Measurements from ENCODE around the gene SPOCD1. TPM values are rescaled to one million over a fixed set of nuclear protein-coding genes. Genes with fewer than 3 reads are reported as not detected.
A peak's percentile ranks its signal among the peaks of the same experiment; 100 is the strongest.

The SPOCD1 gene
- total and polyA plus RNA-seq, 4 experiments from 2014 or later = 0.61 to 0.94 TPM; not detected in 2

DNA sequence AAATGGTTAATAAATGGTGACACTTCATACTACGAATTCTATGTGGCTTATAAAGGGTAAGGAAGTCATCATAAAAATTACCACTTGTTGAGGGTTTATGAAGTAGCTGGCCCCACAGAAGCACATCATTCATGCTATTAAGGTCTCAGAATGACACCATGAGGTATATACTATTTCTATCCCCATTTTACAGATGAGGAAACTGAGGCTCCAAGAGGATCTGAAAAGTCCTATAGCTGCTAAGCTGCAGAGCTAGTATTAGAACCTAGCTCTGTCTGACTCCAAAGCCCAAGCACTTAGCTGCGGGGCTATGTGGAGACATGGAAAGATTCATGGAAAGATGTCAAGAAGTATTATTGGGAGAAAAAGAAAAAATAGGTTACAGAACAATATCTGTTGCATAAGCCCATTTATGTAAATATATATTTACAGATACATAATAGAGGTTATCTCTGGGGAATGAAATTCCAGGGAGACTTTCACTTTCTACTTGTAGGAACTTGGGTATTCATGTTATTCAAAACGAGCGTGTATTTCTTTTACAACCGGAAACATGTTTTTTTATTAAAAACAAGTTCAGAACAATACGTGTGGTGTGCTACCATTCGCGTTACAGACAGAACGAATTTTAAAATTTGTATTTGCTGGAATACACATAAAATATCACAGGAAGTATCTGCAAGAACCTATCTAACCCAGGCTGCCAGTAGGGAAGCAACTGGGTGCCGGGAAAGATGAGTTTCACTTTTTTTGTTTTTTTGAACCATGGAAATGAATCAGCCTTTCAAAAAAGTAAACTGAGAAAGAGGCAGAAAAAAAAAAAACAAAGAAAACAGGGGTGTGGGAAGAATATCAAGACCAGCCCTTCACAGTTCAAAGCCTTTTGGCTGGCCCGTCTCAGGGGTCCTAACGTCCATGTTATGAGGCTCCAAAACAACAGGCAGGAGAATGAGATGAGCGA, 13.4 kb downstream of the SPOCD1 start:
- H3K4me3 Mint-ChIP-seq = peak overlapping the region in 5 of 8 donors; percentile 36 to 65 (median 56)
- intact Hi-C loops (cut with micrococcal nuclease) = no loop called here
- no peak overlapping the region for H3K4me3 ChIP-seq (ENCODE audit: low read length in 2 of 2)
- peak overlapping the region in 3 of 7 donors; percentile 32 to 55 (median 47) for H3K27ac Mint-ChIP-seq
- H3K36me3 Mint-ChIP-seq = no peaks in the 10 kb centered on the region
- H3K9me3 Mint-ChIP-seq = peaks cover 0 to 3% (median 0%) of the 10 kb centered on the region in 8 donors
- no peaks in the 10 kb centered on the region for H3K36me3 ChIP-seq (ENCODE audit: insufficient read depth, low read length)
- H3K27ac ChIP-seq (ENCODE audit: low read depth, low read length) = no peak overlapping the region
- no peaks in the 10 kb centered on the region for H3K27me3 ChIP-seq (ENCODE audit: insufficient read depth, low read length)
- ChIA-PET POLR2A (ENCODE audit: partially characterized antibody) (interaction anchor here (0.5 kb wide), 1 partner anchor 161 kb away, joined by 4 read pairs; no protein-coding TSS in a partner anchor), CTCF (ENCODE audit: partially characterized antibody) (interaction anchor here (1.4 kb wide), 1 partner anchor 13 kb away, joined by 4 read pairs; no protein-coding TSS in a partner anchor)
- no peaks in the 10 kb centered on the region for H3K9me3 ChIP-seq (ENCODE audit: control insufficient read depth in 1 of 2, low read length in 2 of 2)
- no peaks in the 10 kb centered on the region for H3K4me1 ChIP-seq (ENCODE audit: insufficient read depth, low read length)
- no peak for DNase-seq
- peaks cover 2 to 10% (median 6%) of the 10 kb centered on the region in 4 donors for H3K4me1 Mint-ChIP-seq
- peaks cover 0 to 5% of the 10 kb centered on the region in 2 donors for H3K27me3 Mint-ChIP-seq

DNA sequence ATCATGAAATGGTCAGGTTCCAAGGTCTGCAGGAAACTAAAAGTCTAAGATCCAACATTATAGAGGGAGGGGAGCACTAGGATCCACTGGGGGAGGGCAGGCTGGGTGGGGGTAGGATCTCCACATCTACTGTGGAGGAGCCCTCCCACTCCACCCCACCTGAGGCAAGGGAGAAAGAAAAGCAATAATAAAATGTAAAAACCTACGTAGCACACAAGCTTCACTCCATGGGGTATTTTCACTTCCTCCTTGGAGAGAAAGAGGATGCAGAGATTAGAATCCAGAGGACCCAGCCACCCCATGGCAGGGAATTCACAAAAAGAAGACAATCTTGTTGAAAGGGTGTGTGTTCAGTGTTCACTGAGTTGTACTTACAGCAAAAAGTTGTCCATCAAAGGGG, 14.4 kb downstream of the SPOCD1 start:
- no peak overlapping the region for H3K27ac Mint-ChIP-seq
- Histone ChIP-seq H3K36me3 (ENCODE audit: insufficient read depth, low read length) (no peaks in the 10 kb centered on the region), H3K9me3 (ENCODE audit: control insufficient read depth in 1 of 2, low read length in 2 of 2) (no peaks in the 10 kb centered on the region), H3K4me1 (ENCODE audit: insufficient read depth, low read length) (no peaks in the 10 kb centered on the region), H3K27ac (ENCODE audit: low read depth, low read length) (no peak overlapping the region), H3K27me3 (ENCODE audit: insufficient read depth, low read length) (peaks cover 3% of the 10 kb centered on the region), H3K4me3 (ENCODE audit: low read length in 2 of 2) (no peak overlapping the region)
- CTCF ChIA-PET (ENCODE audit: partially characterized antibody) = interaction anchor here (1.4 kb wide), 1 partner anchor 12 kb away, joined by 4 read pairs; no protein-coding TSS in a partner anchor
- peaks cover 2 to 8% of the 10 kb centered on the region in 2 donors for H3K27me3 Mint-ChIP-seq
- POLR2A ChIA-PET (ENCODE audit: partially characterized antibody) = no interaction called here
- H3K4me1 Mint-ChIP-seq = peaks cover 2 to 10% (median 6%) of the 10 kb centered on the region in 4 donors
- DNase-seq = no peak
- peaks cover 0 to 1% (median 0%) of the 10 kb centered on the region in 8 donors for H3K9me3 Mint-ChIP-seq
- no peak overlapping the region for H3K4me3 Mint-ChIP-seq
- no peaks in the 10 kb centered on the region for H3K36me3 Mint-ChIP-seq
- intact Hi-C loops (cut with micrococcal nuclease) = no loop called here

DNA sequence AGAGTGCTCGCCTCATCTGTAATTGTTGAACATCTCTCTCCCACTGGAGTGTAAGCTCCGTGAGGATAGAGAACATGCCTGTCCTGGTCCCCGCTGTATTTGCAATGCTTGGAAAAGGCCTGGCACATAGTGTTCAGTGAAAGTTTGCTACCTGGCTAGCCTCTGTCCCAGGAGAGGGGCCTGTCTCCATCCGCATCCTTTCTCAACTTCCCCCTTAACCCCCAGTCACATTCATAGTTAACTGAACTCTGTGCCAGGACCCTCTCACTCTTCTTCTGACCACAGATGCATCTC, 15.2 kb downstream of the SPOCD1 start:
- no peak for DNase-seq
- no peaks in the 10 kb centered on the region for H3K4me1 ChIP-seq (ENCODE audit: insufficient read depth, low read length)
- Mint-ChIP-seq H3K4me3 (no peak overlapping the region), H3K27ac (no peak overlapping the region), H3K9me3 (peaks cover 0 to 1% (median 0%) of the 10 kb centered on the region in 8 donors), H3K27me3 (peaks cover 2 to 8% of the 10 kb centered on the region in 2 donors), H3K36me3 (no peaks in the 10 kb centered on the region), H3K4me1 (peaks cover 2 to 10% (median 6%) of the 10 kb centered on the region in 4 donors)
- CTCF ChIA-PET (ENCODE audit: partially characterized antibody) = interaction anchor here (0.6 to 2.2 kb wide), 2 partner anchors 12 to 210 kb away, joined by 4 to 10 read pairs; no protein-coding TSS in a partner anchor
- no peaks in the 10 kb centered on the region for H3K9me3 ChIP-seq (ENCODE audit: control insufficient read depth in 1 of 2, low read length in 2 of 2)
- H3K27me3 ChIP-seq (ENCODE audit: insufficient read depth, low read length) = peaks cover 3% of the 10 kb centered on the region
- no peak overlapping the region for H3K4me3 ChIP-seq (ENCODE audit: low read length in 2 of 2)
- POLR2A ChIA-PET (ENCODE audit: partially characterized antibody) = no interaction called here
- no peaks in the 10 kb centered on the region for H3K36me3 ChIP-seq (ENCODE audit: insufficient read depth, low read length)
- no peak overlapping the region for H3K27ac ChIP-seq (ENCODE audit: low read depth, low read length)
- intact Hi-C loops (cut with micrococcal nuclease) = no loop called here

DNA sequence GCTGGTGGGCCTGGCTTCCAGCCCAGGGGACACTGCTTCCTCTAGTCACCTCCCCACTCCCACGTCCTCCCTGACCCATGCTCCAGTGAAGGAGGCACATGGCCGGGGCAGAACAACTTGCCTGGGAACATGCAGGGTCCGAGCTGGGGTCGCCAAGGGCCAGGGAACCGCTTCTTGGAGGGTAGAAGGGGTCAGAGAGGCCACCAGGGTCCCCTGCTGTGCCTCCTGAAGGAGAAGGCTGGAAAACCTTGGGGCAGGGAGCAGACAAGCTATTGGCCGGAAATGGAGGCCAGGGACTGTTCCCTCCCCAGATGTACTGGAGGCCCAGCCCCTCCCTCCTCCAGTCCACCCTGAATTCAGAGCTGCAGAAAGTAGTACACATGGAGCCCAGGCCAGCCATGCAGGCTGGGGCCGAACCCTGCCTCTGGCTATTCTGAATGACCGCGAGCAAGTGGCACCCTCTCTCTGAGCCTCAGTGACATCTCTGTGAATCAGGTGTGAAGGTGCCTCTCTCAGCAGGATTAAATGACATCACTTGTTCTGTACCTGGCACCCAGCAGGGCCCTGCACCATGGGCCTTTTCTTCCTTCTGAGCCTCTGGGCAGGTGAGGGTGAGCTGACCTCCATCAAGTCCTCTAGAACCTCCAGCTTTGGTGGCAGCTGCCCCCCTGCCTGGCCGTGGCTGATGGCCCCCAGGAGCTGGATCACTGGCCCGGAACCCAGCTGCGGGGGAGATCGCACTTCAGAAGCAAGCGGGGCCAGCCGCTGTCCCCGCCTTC, 15.7 kb downstream of the SPOCD1 start:
- intact Hi-C loops (cut with micrococcal nuclease) = no loop called here
- no peak for DNase-seq
- Mint-ChIP-seq H3K4me3 (no peak overlapping the region), H3K9me3 (peaks cover 0 to 1% (median 0%) of the 10 kb centered on the region in 8 donors), H3K27ac (no peak overlapping the region), H3K4me1 (peaks cover 2 to 10% (median 6%) of the 10 kb centered on the region in 4 donors), H3K27me3 (peaks cover 2 to 8% of the 10 kb centered on the region in 2 donors), H3K36me3 (no peaks in the 10 kb centered on the region)
- Histone ChIP-seq H3K27me3 (ENCODE audit: insufficient read depth, low read length) (peaks cover 3% of the 10 kb centered on the region), H3K4me3 (ENCODE audit: low read length in 2 of 2) (no peak overlapping the region), H3K36me3 (ENCODE audit: insufficient read depth, low read length) (no peaks in the 10 kb centered on the region), H3K4me1 (ENCODE audit: insufficient read depth, low read length) (no peaks in the 10 kb centered on the region), H3K27ac (ENCODE audit: low read depth, low read length) (no peak overlapping the region), H3K9me3 (ENCODE audit: control insufficient read depth in 1 of 2, low read length in 2 of 2) (no peaks in the 10 kb centered on the region)
- CTCF ChIA-PET (ENCODE audit: partially characterized antibody) = interaction anchor here (2.2 kb wide), 1 partner anchor 11 kb away, joined by 10 read pairs; no protein-coding TSS in a partner anchor
- POLR2A ChIA-PET (ENCODE audit: partially characterized antibody) = no interaction called here

DNA sequence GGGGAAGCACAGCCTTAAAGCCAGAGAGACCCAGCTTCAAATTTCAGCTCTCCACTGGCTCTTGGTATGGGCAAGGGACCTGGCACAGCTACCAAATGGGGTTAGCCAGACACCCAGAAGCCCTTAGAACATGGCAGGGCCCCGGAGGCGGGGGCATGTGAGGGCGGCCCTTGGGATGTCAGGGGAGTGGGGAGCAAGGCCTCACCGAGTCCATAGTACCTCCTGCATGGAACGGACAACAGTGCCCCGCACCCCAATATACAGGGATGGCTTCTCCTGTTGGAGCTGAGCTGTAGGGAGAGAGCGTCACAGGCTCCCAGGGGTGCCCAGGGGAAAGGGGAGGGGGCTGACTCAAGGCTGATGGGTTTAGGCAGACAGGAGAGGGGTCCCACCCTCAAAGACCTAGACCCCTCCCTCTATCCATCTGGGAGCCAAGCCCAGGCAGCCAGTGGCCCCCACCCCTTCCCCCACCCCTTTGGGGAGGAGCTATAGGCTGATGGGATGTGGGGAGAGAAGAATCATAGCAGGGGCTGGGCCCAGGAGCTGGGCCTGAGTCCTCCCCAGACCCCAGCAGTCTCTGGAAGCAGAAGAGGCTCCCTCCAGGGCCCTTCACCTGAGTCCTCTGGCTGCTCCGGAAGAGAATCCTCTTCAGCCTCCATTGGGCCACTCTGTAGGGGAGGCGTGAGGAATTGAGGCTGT, 16.5 kb downstream of the SPOCD1 start:
- Mint-ChIP-seq H3K36me3 (no peaks in the 10 kb centered on the region), H3K27ac (no peak overlapping the region), H3K9me3 (peaks cover 0 to 1% (median 0%) of the 10 kb centered on the region in 8 donors), H3K27me3 (peaks cover 2 to 8% of the 10 kb centered on the region in 2 donors), H3K4me1 (peaks cover 2 to 10% (median 6%) of the 10 kb centered on the region in 4 donors), H3K4me3 (no peak overlapping the region)
- POLR2A ChIA-PET (ENCODE audit: partially characterized antibody) = no interaction called here
- Histone ChIP-seq H3K36me3 (ENCODE audit: insufficient read depth, low read length) (no peaks in the 10 kb centered on the region), H3K27ac (ENCODE audit: low read depth, low read length) (no peak overlapping the region), H3K4me1 (ENCODE audit: insufficient read depth, low read length) (no peaks in the 10 kb centered on the region), H3K27me3 (ENCODE audit: insufficient read depth, low read length) (peaks cover 3% of the 10 kb centered on the region), H3K9me3 (ENCODE audit: control insufficient read depth in 1 of 2, low read length in 2 of 2) (no peaks in the 10 kb centered on the region), H3K4me3 (ENCODE audit: low read length in 2 of 2) (no peak overlapping the region)
- intact Hi-C loops (cut with micrococcal nuclease) = no loop called here
- CTCF ChIA-PET (ENCODE audit: partially characterized antibody) = interaction anchor here (2.2 kb wide), 1 partner anchor 10 kb away, joined by 10 read pairs; no protein-coding TSS in a partner anchor
- DNase-seq = no peak

DNA sequence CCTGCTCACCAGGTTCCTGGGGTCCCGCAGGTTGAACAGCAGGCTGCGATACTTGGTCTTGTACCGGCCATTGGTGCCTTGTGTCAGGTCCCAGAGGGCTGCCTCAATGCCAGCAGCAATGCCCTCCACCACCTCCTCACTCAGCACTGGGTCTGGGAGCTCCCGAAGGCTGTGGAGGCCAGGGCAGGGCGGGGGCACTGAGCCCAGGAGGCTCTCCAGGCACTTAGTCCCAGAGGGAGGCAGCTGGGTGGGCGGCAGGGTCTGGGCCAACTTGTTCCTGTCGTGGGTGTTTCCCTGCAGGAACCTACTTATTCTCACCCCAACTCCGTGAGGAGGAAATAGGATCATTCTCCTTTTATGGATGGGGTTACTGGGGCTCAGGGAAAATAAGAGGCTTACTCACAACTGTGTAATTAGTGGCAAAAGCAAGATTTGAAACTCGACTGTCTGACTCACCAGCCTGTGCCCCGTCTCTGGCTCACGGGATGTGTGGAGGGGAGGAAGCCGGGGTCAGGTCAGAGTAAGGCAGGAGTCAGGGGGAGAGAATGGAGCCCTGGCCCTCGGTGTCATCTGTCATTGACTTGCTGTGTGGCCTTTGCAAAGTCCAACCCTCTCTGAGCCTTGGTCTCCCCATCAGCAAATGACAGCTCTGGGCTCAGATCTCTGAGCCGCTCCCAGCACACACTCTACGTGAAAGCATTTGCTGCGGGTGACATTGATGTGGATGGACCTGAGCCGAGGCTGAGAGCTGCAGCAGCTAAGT, 17.2 kb downstream of the SPOCD1 start:
- intact Hi-C loops (cut with micrococcal nuclease) = no loop called here
- CTCF ChIA-PET (ENCODE audit: partially characterized antibody) = interaction anchor here (0.6 to 2.2 kb wide), 3 partner anchors 9 to 450 kb away, joined by 3 to 10 read pairs (median 3); no protein-coding TSS in a partner anchor
- POLR2A ChIA-PET (ENCODE audit: partially characterized antibody) = no interaction called here

More for the DNA sequence above, 17.2 kb downstream of the SPOCD1 start:
- Histone ChIP-seq H3K27me3 (ENCODE audit: insufficient read depth, low read length) (peaks cover 3% of the 10 kb centered on the region), H3K36me3 (ENCODE audit: insufficient read depth, low read length) (no peaks in the 10 kb centered on the region), H3K27ac (ENCODE audit: low read depth, low read length) (no peak overlapping the region), H3K9me3 (ENCODE audit: control insufficient read depth in 1 of 2, low read length in 2 of 2) (no peaks in the 10 kb centered on the region), H3K4me1 (ENCODE audit: insufficient read depth, low read length) (no peaks in the 10 kb centered on the region), H3K4me3 (ENCODE audit: low read length in 2 of 2) (no peak overlapping the region)
- no peak for DNase-seq
- no peak overlapping the region for H3K4me3 Mint-ChIP-seq
- peaks cover 2 to 10% (median 5%) of the 10 kb centered on the region in 4 donors for H3K4me1 Mint-ChIP-seq
- H3K36me3 Mint-ChIP-seq = no peaks in the 10 kb centered on the region
- peaks cover 2 to 8% of the 10 kb centered on the region in 2 donors for H3K27me3 Mint-ChIP-seq
- peaks cover 0 to 1% (median 0%) of the 10 kb centered on the region in 8 donors for H3K9me3 Mint-ChIP-seq
- H3K27ac Mint-ChIP-seq = no peak overlapping the region

All from CD4-positive, alpha-beta memory T cell (primary cell).